Breast epithelium (tissue), 4 donors: Measurements from ENCODE around the gene RASA3. TPM values are rescaled to one million over a fixed set of nuclear protein-coding genes. Genes with fewer than 3 reads are reported as not detected.
"Not testable (repeated sequence)": the region's sequence is repeated elsewhere in the genome, so short reads cannot be mapped to it uniquely, and the experiment has no call there.

Source experiments
- DNase-seq, 2 donors: peaks; one replicate each; pipeline ENCODE4 v3.0.0-alpha.2; 2019; ENCODE audit warnings: low spot score in 2 of 2
- H3K27ac ChIP-seq, 2 donors: fragments of 200-600 bp; sonication (generic) in 1 of 2; one replicate each; pipeline ENCODE4 v1.5.1; 2016 to 2019; ENCODE audit warnings: mild to moderate bottlenecking in 1 of 2
- H3K27me3 ChIP-seq, 2 donors: fragments of 200-600 bp; sonication (generic) in 1 of 2; one replicate each; pipeline versions ENCODE4 v1.5.1 to v1.6.0; 2017 to 2019; ENCODE audit warnings: control low read depth in 1 of 2, mild to moderate bottlenecking in 1 of 2
- H3K36me3 ChIP-seq: fragments of 200-600 bp; one replicate; pipeline ENCODE4 v1.5.1; 2019
- H3K4me1 ChIP-seq, 2 donors: fragments of 200-600 bp; sonication (generic); one replicate each; pipeline ENCODE4 v1.5.1; 2016 to 2019; ENCODE audit warnings: control low read depth in 1 of 2
- H3K4me3 ChIP-seq, 3 donors: fragments of 200-600 bp; sonication (generic); 1 replicate in 2 of 3; 2 replicates in 1 of 3; pipeline ENCODE4 v1.5.1; 2016 to 2019; ENCODE audit warnings: mild to moderate bottlenecking in 3 of 3, moderate library complexity in 2 of 3
- H3K9me3 ChIP-seq, 2 donors: fragments of 200-600 bp; sonication (generic) in 1 of 2; one replicate each; pipeline ENCODE4 v1.5.1; 2016 to 2019; ENCODE audit warnings: control low read depth in 1 of 2
- POLR2A ChIP-seq: fragments of 450-650 bp; IDR thresholded peaks from one replicate; pipeline ENCODE4 v1.6.1; 2016; ENCODE audit warnings: antibody characterized with exemption, mild to moderate bottlenecking, moderate library complexity
- POLR2AphosphoS5 ChIP-seq, 3 donors: sonication (generic); formaldehyde crosslinking; IDR thresholded peaks; one replicate each; pipeline ENCODE4 v1.6.1; 2017; ENCODE audit warnings: antibody characterized with exemption in 3 of 3
- intact Hi-C: fragments of 100-400 bp; cut with DNase I; formaldehyde crosslinking; loops from one replicate; pipeline ENCODE4 v1.15.1; 2023; ENCODE audit warnings: low total_unique reads
- total RNA-seq, 3 donors: library from RNA; depleted of rRNA; stranded (reverse); fragments of >200 nt; gene quantifications; one replicate each; pipeline ENCODE4 v1.1.0, GENCODE V29; 2016
- TF ChIP-seq, protein P1 (sequence below), 3 donors: fragments of 450-650 bp; IDR thresholded peaks; one replicate each; pipeline ENCODE4 v1.5.1; 2016 to 2017; ENCODE audit warnings: antibody characterized with exemption in 3 of 3, mild to moderate bottlenecking in 3 of 3, moderate library complexity in 3 of 3

Gene RASA3
- total RNA-seq, 3 donors from 2014 or later: 14.2 to 54.9 (median 31.5) TPM

DNA sequence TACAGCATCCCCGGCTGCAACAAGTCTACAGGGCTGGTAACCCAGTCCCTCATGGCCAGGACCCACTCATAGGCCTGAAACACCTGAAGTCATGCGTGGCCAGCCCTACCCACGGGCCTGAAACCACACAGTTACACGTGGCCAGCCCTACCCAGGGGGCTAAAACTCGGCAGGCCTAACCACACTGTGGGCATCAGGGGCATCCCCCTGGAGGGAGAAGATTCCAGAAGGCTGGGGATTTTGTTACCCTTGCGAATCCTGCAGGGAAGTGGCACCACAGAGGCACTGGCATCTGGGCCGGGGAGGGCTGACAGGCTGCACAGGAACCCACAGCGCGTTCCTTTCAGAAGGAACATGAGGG lies 110.1 kb downstream of the RASA3 start:
- H3K27ac ChIP-seq: no peak overlapping the region
- H3K27me3 ChIP-seq: no peaks in the 10 kb centered on the region
- intact Hi-C loops: no loop called here
- no peaks in the 10 kb centered on the region for H3K36me3 ChIP-seq
- DNase-seq: no peak
- no peaks in the 10 kb centered on the region for H3K9me3 ChIP-seq
- TF ChIP-seq, protein P1, sequence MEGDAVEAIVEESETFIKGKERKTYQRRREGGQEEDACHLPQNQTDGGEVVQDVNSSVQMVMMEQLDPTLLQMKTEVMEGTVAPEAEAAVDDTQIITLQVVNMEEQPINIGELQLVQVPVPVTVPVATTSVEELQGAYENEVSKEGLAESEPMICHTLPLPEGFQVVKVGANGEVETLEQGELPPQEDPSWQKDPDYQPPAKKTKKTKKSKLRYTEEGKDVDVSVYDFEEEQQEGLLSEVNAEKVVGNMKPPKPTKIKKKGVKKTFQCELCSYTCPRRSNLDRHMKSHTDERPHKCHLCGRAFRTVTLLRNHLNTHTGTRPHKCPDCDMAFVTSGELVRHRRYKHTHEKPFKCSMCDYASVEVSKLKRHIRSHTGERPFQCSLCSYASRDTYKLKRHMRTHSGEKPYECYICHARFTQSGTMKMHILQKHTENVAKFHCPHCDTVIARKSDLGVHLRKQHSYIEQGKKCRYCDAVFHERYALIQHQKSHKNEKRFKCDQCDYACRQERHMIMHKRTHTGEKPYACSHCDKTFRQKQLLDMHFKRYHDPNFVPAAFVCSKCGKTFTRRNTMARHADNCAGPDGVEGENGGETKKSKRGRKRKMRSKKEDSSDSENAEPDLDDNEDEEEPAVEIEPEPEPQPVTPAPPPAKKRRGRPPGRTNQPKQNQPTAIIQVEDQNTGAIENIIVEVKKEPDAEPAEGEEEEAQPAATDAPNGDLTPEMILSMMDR (IDR thresholded peaks at IDR 0.05): no peak
- TF ChIP-seq POLR2A (no peak), POLR2AphosphoS5 (IDR thresholded peaks at IDR 0.05) (no peak)
- H3K4me3 ChIP-seq: no peak overlapping the region
- H3K4me1 ChIP-seq: no peaks in the 10 kb centered on the region

DNA sequence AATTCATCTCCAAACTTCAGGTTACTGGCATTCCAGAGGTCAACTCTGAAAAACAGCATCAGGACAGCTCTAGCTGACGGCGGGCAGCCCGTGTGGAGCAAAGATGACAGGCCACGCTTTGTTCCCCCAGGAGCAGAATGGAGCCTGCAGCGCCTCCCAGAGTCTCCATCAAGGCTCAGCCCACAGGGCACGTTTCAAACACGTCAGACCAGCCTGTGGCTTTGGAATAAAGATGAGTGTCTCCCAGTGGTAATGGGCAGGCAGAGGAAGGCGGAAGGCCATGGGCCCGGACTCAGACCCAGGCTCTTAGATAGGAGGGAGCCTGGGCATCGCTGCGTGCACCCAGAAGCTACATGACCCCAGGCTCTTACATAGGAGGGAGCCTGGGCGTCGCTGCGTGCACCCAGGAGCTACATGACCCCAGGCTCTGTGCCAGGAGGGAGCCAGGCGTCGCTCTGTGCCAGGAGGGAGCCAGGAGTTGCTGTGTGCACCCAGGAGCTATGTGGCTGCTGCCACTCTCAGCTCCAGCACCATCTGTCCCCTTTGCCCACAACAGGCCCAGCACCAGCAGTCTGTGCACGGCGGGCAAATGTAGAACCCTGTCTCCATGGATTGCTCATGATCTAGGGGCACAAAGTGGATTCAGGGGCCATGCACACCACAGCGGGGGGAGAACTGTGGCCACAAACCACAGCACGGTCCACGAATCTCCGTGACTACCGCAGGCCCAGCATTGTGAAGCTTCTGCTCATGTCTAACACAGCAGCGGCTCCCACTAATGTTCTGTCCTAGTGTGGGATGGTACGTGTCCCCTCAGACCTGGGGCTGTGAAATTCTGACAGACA lies 110.7 kb downstream of the RASA3 start:
- Histone ChIP-seq H3K36me3 (no peaks in the 10 kb centered on the region), H3K9me3 (no peaks in the 10 kb centered on the region), H3K27me3 (no peaks in the 10 kb centered on the region), H3K4me1 (no peaks in the 10 kb centered on the region), H3K27ac (no peak overlapping the region), H3K4me3 (no peak overlapping the region)
- no peak for TF ChIP-seq POLR2A
- TF ChIP-seq, protein P1 (IDR thresholded peaks at IDR 0.05): no peak
- TF ChIP-seq POLR2AphosphoS5 (IDR thresholded peaks at IDR 0.05): no peak
- no peak for DNase-seq
- intact Hi-C loops: no loop called here

DNA sequence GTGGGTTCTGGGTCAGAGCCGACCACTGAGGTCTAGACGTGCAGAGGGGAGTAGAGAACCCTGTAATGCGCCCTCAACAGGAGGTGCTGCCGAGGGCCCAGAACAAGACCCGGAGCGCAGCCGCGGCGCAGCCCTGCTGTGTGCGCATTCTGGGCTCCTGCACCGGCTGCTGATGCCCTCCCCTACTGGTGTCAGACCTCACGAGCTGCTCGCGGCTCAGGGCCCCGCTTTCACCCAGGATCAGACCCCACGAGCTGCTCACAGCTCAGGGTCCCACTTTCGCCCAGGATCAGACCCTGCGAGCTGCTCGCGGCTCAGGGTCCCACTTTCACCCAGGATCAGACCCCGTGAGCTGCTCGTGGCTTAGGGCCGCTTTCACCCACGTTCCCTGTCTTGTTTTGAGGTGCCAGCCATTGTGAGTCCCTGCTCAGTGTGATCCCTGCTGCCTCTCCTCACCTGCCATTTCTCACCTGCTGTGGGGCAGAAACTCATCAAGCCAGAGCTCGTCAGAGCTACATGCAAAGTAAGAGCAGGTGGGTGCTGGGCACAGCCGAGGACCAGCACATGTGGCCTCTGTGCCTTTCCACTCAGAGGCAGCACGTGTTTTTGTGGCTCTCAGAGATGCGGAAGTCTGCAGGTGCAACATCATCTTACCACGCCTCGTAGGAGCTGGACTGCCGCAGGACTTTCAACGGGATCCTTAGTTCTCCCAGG lies 111.5 kb downstream of the RASA3 start:
- Histone ChIP-seq H3K4me1 (no peaks in the 10 kb centered on the region), H3K27me3 (no peaks in the 10 kb centered on the region), H3K36me3 (no peaks in the 10 kb centered on the region), H3K9me3 (no peaks in the 10 kb centered on the region), H3K27ac (no peak overlapping the region), H3K4me3 (no peak overlapping the region)
- no peak for DNase-seq
- intact Hi-C loops: no loop called here
- TF ChIP-seq POLR2AphosphoS5 (IDR thresholded peaks at IDR 0.05): no peak
- no peak for TF ChIP-seq POLR2A
- TF ChIP-seq, protein P1 (IDR thresholded peaks at IDR 0.05): no peak

GRCh38 chr13:114020134-114020533 lies 112.3 kb downstream of the RASA3 start:
- H3K27ac ChIP-seq, H3K27me3 ChIP-seq, H3K4me3 ChIP-seq, intact Hi-C loops, H3K4me1 ChIP-seq, H3K36me3 ChIP-seq, DNase-seq, H3K9me3 ChIP-seq: not testable (repeated sequence)

- TF ChIP-seq POLR2A (no peak), POLR2AphosphoS5 (IDR thresholded peaks at IDR 0.05) (no peak)
- TF ChIP-seq, protein P1 (IDR thresholded peaks at IDR 0.05): no peak
- no peaks in the 10 kb centered on the region for H3K4me1 ChIP-seq
- H3K27me3 ChIP-seq: no peaks in the 10 kb centered on the region
- no peak for DNase-seq
- intact Hi-C loops: loop anchor here (5.0 kb wide), 1 partner anchor 107 kb away; no protein-coding TSS in a partner anchor
- no peaks in the 10 kb centered on the region for H3K9me3 ChIP-seq
- no peak overlapping the region for H3K27ac ChIP-seq
- H3K36me3 ChIP-seq: no peaks in the 10 kb centered on the region
- H3K4me3 ChIP-seq: no peak overlapping the region
Measured at GRCh38 chr13:114019367-114019766, 113.1 kb downstream of the RASA3 start.
